ENCODE measurements around the gene ETV5.

DNA sequence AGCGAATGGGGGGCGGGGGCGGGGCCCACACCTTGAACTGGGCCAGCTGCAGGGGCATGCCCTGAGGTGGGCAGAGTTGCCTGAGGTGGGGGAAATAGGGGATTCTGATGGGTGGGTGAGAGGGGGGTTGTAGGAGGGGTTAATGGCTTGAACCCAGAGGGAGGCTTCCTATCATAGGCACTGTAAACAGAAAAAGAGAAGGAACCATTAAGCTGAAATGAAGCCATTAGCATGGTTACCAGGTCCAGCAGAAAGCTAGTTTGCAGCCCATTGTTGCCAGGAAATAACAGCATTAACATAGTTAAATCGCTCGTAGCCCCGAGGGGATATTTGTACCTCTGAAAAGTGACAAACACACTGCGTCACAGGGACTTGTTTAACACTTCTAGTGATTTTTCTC is 29.0 kb downstream of the ETV5 start:
- TF ChIP-seq, protein P1, sequence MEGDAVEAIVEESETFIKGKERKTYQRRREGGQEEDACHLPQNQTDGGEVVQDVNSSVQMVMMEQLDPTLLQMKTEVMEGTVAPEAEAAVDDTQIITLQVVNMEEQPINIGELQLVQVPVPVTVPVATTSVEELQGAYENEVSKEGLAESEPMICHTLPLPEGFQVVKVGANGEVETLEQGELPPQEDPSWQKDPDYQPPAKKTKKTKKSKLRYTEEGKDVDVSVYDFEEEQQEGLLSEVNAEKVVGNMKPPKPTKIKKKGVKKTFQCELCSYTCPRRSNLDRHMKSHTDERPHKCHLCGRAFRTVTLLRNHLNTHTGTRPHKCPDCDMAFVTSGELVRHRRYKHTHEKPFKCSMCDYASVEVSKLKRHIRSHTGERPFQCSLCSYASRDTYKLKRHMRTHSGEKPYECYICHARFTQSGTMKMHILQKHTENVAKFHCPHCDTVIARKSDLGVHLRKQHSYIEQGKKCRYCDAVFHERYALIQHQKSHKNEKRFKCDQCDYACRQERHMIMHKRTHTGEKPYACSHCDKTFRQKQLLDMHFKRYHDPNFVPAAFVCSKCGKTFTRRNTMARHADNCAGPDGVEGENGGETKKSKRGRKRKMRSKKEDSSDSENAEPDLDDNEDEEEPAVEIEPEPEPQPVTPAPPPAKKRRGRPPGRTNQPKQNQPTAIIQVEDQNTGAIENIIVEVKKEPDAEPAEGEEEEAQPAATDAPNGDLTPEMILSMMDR (IDR thresholded peaks at IDR 0.05): no peak
- TF ChIP-seq EHF (CRISPR knock-in tag; IDR thresholded peaks at IDR 0.05): no peak
- TF ChIP-seq, protein P2, sequence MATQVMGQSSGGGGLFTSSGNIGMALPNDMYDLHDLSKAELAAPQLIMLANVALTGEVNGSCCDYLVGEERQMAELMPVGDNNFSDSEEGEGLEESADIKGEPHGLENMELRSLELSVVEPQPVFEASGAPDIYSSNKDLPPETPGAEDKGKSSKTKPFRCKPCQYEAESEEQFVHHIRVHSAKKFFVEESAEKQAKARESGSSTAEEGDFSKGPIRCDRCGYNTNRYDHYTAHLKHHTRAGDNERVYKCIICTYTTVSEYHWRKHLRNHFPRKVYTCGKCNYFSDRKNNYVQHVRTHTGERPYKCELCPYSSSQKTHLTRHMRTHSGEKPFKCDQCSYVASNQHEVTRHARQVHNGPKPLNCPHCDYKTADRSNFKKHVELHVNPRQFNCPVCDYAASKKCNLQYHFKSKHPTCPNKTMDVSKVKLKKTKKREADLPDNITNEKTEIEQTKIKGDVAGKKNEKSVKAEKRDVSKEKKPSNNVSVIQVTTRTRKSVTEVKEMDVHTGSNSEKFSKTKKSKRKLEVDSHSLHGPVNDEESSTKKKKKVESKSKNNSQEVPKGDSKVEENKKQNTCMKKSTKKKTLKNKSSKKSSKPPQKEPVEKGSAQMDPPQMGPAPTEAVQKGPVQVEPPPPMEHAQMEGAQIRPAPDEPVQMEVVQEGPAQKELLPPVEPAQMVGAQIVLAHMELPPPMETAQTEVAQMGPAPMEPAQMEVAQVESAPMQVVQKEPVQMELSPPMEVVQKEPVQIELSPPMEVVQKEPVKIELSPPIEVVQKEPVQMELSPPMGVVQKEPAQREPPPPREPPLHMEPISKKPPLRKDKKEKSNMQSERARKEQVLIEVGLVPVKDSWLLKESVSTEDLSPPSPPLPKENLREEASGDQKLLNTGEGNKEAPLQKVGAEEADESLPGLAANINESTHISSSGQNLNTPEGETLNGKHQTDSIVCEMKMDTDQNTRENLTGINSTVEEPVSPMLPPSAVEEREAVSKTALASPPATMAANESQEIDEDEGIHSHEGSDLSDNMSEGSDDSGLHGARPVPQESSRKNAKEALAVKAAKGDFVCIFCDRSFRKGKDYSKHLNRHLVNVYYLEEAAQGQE (IDR thresholded peaks at IDR 0.05): no peak
- TF ChIP-seq POLR2A (IDR thresholded peaks at IDR 0.05; ENCODE audit: low read length): no peak
- no peak for TF ChIP-seq CHD4 (IDR thresholded peaks at IDR 0.05; ENCODE audit: borderline replicate concordance)
- TF ChIP-seq BHLHE40 (IDR thresholded peaks at IDR 0.05; ENCODE audit: low read depth, low read length): no peak
- no peak for TF ChIP-seq MYC (IDR thresholded peaks at IDR 0.05; ENCODE audit: borderline replicate concordance, low read length)
- TF ChIP-seq EP300 (IDR thresholded peaks at IDR 0.05): no peak
- TF ChIP-seq ELK1 (IDR thresholded peaks at IDR 0.05; ENCODE audit: low read depth, low read length): no peak
- no peak for TF ChIP-seq JUN (IDR thresholded peaks at IDR 0.05)
- TF ChIP-seq NPAS2 (CRISPR knock-in tag; IDR thresholded peaks at IDR 0.05; ENCODE audit: borderline replicate concordance): no peak

Measured in A549 (cell line).